ENCODE measurements around the gene NBEAL1. TPM values are rescaled to one million over a fixed set of nuclear protein-coding genes. Genes with fewer than 3 reads are reported as not detected.
A peak's percentile ranks its signal among the peaks of the same experiment; 100 is the strongest.

Gene NBEAL1
- polyA plus RNA-seq, 1 donor (not counting 4 experiments of a cell fraction or from before 2014, with no cell fraction given): 14.7 TPM

- Histone ChIP-seq H3K79me2 (ENCODE audit: control insufficient read depth, insufficient read depth, low read length) (peaks cover 75% of the 10 kb centered on the region), H3K9me3 (ENCODE audit: control insufficient read depth, low read depth, low read length) (no peaks in the 10 kb centered on the region), H3K9ac (ENCODE audit: control insufficient read depth, extremely low read depth, insufficient read depth, low read length) (peak overlapping the region; percentile 9), H3K4me1 (ENCODE audit: control insufficient read depth, extremely low read depth, insufficient read depth, low read length) (peaks cover 29% of the 10 kb centered on the region), H3K27ac (ENCODE audit: control insufficient read depth, insufficient read depth, low read length) (no peak overlapping the region), H3K4me3 (ENCODE audit: control insufficient read depth in 2 of 3, extremely low read depth in 1 of 3, insufficient read depth in 2 of 3, low read depth in 1 of 3, low read length in 3 of 3) (peak overlapping the region; percentile 47 to 99 (median 73)), H2AFZ (ENCODE audit: control insufficient read depth, low read length) (no peak overlapping the region), H3K27me3 (ENCODE audit: control insufficient read depth, extremely low read depth, insufficient read depth, low read length) (no peaks in the 10 kb centered on the region), H3K36me3 (ENCODE audit: control insufficient read depth in 2 of 2, extremely low read depth in 1 of 2, insufficient read depth in 2 of 2, low read length in 2 of 2) (peaks cover 0 to 5% of the 10 kb centered on the region in 2 experiments), H3K9me1 (ENCODE audit: control insufficient read depth, extremely low read depth, insufficient read depth, low read length) (no peaks in the 10 kb centered on the region), H4K20me1 (ENCODE audit: control insufficient read depth, extremely low read depth, insufficient read depth, low read length) (no peaks in the 10 kb centered on the region), H3K4me2 (ENCODE audit: control insufficient read depth, extremely low read depth, insufficient read depth, low read depth, low read length) (peak overlapping the region; percentile 55)
- dilution Hi-C loops (cut with MboI; ENCODE audit: extremely low pct_ligation_motif_present, low sequenced_read_pairs): no loop called here
- TF ChIP-seq EZH2 (IDR thresholded peaks at IDR 0.05; ENCODE audit: low read length) (no peak), CTCF (optimal IDR thresholded peaks at IDR 0.05 in 1 of 3, IDR thresholded peaks at IDR 0.05 in 1 of 3, conservative IDR thresholded peaks at IDR 0.05 in 1 of 3; ENCODE audit: extremely low read depth in 1 of 3, insufficient read depth in 2 of 3, low read length in 3 of 3) (no peak)
- DNase-seq (ENCODE audit: low read depth, low spot score) (no peak), FAIRE-seq (no peak)
Observed at GRCh38 chr2:203019142-203019541, 4.5 kb downstream of the NBEAL1 start.

- Histone ChIP-seq H3K9me3 (ENCODE audit: control insufficient read depth, low read depth, low read length) (no peaks in the 10 kb centered on the region), H3K9me1 (ENCODE audit: control insufficient read depth, extremely low read depth, insufficient read depth, low read length) (no peaks in the 10 kb centered on the region), H3K4me3 (ENCODE audit: control insufficient read depth in 2 of 3, extremely low read depth in 1 of 3, insufficient read depth in 2 of 3, low read depth in 1 of 3, low read length in 3 of 3) (no peak overlapping the region), H3K79me2 (ENCODE audit: control insufficient read depth, insufficient read depth, low read length) (peaks cover 62% of the 10 kb centered on the region), H3K4me1 (ENCODE audit: control insufficient read depth, extremely low read depth, insufficient read depth, low read length) (peaks cover 24% of the 10 kb centered on the region), H3K4me2 (ENCODE audit: control insufficient read depth, extremely low read depth, insufficient read depth, low read depth, low read length) (no peak overlapping the region), H3K36me3 (ENCODE audit: control insufficient read depth in 2 of 2, extremely low read depth in 1 of 2, insufficient read depth in 2 of 2, low read length in 2 of 2) (peaks cover 0 to 5% of the 10 kb centered on the region in 2 experiments), H2AFZ (ENCODE audit: control insufficient read depth, low read length) (no peak overlapping the region), H3K9ac (ENCODE audit: control insufficient read depth, extremely low read depth, insufficient read depth, low read length) (no peak overlapping the region), H3K27me3 (ENCODE audit: control insufficient read depth, extremely low read depth, insufficient read depth, low read length) (no peaks in the 10 kb centered on the region), H4K20me1 (ENCODE audit: control insufficient read depth, extremely low read depth, insufficient read depth, low read length) (no peaks in the 10 kb centered on the region), H3K27ac (ENCODE audit: control insufficient read depth, insufficient read depth, low read length) (no peak overlapping the region)
- FAIRE-seq: no peak
- no peak for DNase-seq (ENCODE audit: low read depth, low spot score)
- no peak for TF ChIP-seq CTCF (optimal IDR thresholded peaks at IDR 0.05 in 1 of 3, IDR thresholded peaks at IDR 0.05 in 1 of 3, conservative IDR thresholded peaks at IDR 0.05 in 1 of 3; ENCODE audit: extremely low read depth in 1 of 3, insufficient read depth in 2 of 3, low read length in 3 of 3)
- no peak for TF ChIP-seq EZH2 (IDR thresholded peaks at IDR 0.05; ENCODE audit: low read length)
- dilution Hi-C loops (cut with MboI; ENCODE audit: extremely low pct_ligation_motif_present, low sequenced_read_pairs): no loop called here
Observed at GRCh38 chr2:203021991-203022390, 7.3 kb downstream of the NBEAL1 start.
